Raji (cell line): ENCODE results near the gene CADM2.

ENCODE experiments used
- POLR2A ChIP-seq: IDR thresholded peaks from 2 replicates; pipeline ENCODE4 v1.6.1; 2011; ENCODE audit warnings: low read depth, low read length, control low read depth; ENCODE audit not compliant: insufficient read depth

CADM2 gene

GRCh38 chr3:85100316-85100715 lies 141.5 kb downstream of the CADM2 start:
- no peak for TF ChIP-seq POLR2A

- no peak for TF ChIP-seq POLR2A
These were observed 144.0 kb downstream of the CADM2 start for GRCh38 chr3:85102781-85103180.

DNA sequence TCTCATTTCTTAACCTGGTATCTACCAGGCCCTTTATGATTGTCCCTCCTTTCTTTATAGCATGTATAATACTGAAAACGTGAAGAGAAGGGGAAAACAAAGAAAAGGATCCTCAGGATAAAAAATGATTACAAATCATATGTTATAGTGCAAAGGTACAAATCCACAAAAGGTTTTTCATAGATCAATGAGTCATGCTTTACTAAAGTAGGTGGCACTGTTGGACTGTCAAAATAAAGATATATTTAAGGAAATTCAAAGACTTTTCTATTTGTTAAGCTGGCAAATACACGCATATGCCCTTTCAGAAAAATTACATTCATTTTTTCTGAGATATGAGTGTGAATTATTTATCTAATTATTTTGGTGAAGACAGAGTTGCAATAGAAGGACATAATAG lies 151.6 kb downstream of the CADM2 start:
- no peak for TF ChIP-seq POLR2A

- TF ChIP-seq POLR2A = no peak
These were observed 162.1 kb downstream of the CADM2 start for GRCh38 chr3:85120879-85121278.

- TF ChIP-seq POLR2A = no peak
These were observed 183.8 kb downstream of the CADM2 start for GRCh38 chr3:85142626-85143025.

DNA sequence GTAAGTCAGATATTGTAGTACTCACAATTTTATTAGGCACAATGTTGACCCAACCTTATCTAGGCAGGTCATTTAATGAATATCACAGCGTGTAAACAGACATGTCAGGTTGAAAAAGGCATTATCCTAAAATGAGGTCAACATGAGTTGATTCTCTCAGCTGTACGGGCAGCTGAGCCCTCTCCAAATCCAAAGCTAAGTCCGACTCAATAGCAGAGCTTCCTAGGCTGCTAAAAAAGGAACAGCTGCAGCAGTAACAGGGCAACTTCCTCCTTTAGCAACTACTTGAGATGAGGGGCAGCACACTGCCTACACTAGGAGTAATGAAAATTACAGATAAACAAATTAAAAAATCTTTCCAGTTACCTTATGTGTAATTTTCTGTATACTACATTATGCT lies 189.2 kb downstream of the CADM2 start:
- TF ChIP-seq POLR2A = no peak

DNA sequence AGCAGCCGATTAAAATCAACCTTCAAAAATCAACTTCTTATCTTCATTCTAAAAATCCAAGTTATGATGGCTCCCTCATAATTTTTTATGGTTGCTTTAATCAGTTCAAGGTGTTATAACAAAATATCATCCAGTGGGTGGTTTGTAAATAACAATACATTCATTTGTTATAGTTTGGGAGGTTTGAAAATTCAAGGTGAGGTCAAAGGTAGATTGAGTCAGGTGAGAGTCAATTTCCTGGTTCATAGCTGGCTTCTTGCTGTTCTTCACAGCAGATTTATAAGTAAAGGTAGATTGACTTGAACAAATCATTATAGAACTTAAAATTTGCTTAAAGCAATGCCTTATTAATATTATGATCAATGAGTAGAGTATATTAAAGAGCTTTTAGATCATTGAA lies 192.8 kb downstream of the CADM2 start:
- TF ChIP-seq POLR2A = no peak

- no peak for TF ChIP-seq POLR2A
These were observed 200.6 kb downstream of the CADM2 start for GRCh38 chr3:85159376-85159775.

DNA sequence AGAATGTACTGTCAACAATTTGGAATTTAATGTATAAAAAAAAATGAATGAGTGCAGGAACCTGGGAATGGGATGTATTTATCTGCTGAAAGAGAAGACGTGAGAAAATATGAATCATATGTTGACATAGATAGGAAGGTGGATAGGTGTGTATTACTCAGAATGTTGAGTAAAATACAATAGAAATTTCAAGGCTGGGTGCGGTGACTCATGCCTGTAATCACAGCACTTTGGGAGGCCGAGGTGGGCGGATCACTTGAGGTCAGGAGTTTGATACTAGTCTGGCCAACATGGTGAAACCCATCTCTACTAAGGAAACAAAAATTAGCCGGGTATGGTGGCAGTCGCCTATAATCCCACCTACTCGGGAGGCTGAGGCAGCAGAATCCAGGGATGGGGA lies 202.8 kb downstream of the CADM2 start:
- no peak for TF ChIP-seq POLR2A

DNA sequence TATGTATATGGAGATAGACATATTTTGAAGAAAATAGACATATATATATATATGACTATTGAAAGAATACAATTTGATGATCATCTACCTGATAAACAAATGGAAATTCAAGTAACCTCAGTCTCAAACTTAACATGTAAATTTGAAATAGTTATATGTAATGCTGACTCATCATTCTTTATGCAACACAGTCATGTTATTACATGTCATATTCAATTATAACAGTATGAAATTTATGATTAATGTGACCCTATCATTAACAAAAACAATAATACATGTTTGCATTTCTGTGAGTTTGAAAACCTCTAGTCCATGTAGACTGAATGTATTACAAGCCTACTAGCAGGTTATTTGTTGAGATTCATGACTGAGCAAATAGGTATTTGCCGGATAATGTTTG lies 204.1 kb downstream of the CADM2 start:
- no peak for TF ChIP-seq POLR2A

GRCh38 chr3:85164436-85164835 lies 205.6 kb downstream of the CADM2 start:
- TF ChIP-seq POLR2A = no peak

GRCh38 chr3:85167576-85167975 lies 208.8 kb downstream of the CADM2 start:
- no peak for TF ChIP-seq POLR2A

- no peak for TF ChIP-seq POLR2A
These were observed 211.9 kb downstream of the CADM2 start for GRCh38 chr3:85170646-85171045.

- TF ChIP-seq POLR2A = no peak
These were observed 213.2 kb downstream of the CADM2 start for GRCh38 chr3:85171976-85172375.

DNA sequence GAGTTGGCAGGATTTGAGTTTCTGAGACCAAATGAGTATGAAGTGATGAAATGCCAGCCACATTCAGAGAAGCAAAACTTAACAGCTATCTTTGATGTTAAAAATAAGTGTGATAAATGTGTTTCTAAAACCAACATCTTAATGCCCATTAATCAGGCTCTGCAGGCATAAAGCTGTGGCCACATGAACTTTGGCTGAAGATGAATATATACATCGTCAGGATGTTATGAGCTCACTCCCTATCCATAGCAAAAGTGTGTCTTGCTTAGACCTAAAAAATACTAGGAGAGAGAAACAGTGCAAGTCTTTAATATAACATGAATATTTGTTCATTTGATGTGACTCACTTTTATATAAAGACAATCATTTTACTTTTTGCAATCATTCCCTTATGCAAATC lies 218.0 kb downstream of the CADM2 start:
- no peak for TF ChIP-seq POLR2A

DNA sequence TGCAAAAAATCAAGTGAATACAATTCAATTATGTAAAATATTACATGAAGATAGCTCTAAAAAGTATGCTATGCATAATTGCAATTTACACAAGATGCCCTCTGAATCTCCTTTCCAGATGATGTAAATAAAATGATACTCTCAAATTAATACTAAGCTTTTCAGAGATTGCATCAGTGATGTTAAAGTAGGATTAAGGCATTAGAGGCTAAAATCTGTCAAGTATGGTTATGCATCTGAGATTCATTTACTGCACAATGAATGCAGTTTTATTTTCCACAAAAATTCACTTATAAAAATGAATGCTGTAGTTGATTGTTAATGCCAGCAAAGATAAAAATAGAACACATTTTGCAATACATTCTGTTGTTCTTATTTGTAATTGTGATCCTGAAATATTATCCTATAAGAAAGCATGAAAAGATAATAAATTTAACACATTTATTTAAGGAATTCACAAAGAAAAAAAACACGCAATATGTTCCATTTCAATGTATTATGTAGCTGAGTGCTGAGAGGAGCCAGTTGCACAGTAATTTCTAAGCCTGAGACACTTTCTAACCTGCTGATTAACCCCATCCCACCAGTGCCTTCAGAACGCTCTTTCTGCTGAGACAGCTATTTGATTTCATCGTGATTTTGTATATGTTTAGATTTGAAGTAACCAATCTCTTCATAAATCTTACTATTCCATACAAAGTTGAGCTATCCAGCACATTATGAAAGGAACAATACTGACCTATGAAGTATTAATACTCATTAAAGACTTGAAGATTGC lies 224.4 kb downstream of the CADM2 start:
- no peak for TF ChIP-seq POLR2A

GRCh38 chr3:85185495-85185894 lies 226.7 kb downstream of the CADM2 start:
- TF ChIP-seq POLR2A = no peak
